Testis (tissue), 3 donors: ENCODE data around the gene ETFB. TPM values are rescaled to one million over a fixed set of nuclear protein-coding genes. Genes with fewer than 3 reads are reported as not detected.
A peak's percentile ranks its signal among the peaks of the same experiment; 100 is the strongest.

Experiments
- DNase-seq: peaks from one replicate; pipeline ENCODE4 v3.0.0-alpha.2; 2019
- H3K27ac ChIP-seq, 2 donors: fragments of 200-600 bp; sonication (generic); one replicate each; pipeline ENCODE4 v1.5.1; 2019
- H3K27me3 ChIP-seq: fragments of 200-600 bp; sonication (generic); one replicate; pipeline ENCODE4 v1.5.1; 2019
- H3K36me3 ChIP-seq: fragments of 200-600 bp; sonication (generic); one replicate; pipeline ENCODE4 v1.5.1; 2017; ENCODE audit warnings: low read depth; ENCODE audit errors: missing control alignments
- H3K4me1 ChIP-seq: fragments of 200-600 bp; sonication (generic); one replicate; pipeline ENCODE4 v1.5.1; 2019
- H3K4me3 ChIP-seq, 2 donors: fragments of 200-600 bp; sonication (generic); one replicate each; pipeline ENCODE4 v1.5.1; 2017 to 2019
- H3K9me3 ChIP-seq: fragments of 200-600 bp; sonication (generic); one replicate; pipeline ENCODE4 v1.5.1; 2017
- CTCF ChIP-seq, 3 experiments: fragments of 450-650 bp in 2 of 3; fragments of 200-600 bp in 1 of 3; sonication (generic) in 1 of 3; IDR thresholded peaks; one replicate each; pipeline ENCODE4 v1.5.1; 2016 to 2019; ENCODE audit warnings: antibody characterized with exemption in 3 of 3, mild to moderate bottlenecking in 2 of 3, moderate library complexity in 1 of 3
- POLR2A ChIP-seq: fragments of 450-650 bp; IDR thresholded peaks from one replicate; pipeline ENCODE4 v1.6.1; 2017; ENCODE audit warnings: antibody characterized with exemption, mild to moderate bottlenecking, moderate library complexity
- WGBS, 2 donors: methylation state at CpG; one replicate each; pipeline ENCODE4 v1.1.5; 2018; 5-methylcytosine and 5-hydroxymethylcytosine counted together
- intact Hi-C: fragments of 100-400 bp; cut with DNase I; formaldehyde crosslinking; loops from one replicate; pipeline ENCODE4 v1.15.1; 2023; ENCODE audit warnings: low total_unique reads
- polyA plus RNA-seq: library from polyadenylated mRNA; stranded (reverse); fragments of 350-450 nt; fragmentation: Illumina TruSeq; extraction: RNeasy Lipid Tissue Mini Kit (QIAGEN cat#74804); gene quantifications from one replicate; pipeline ENCODE4 v1.2.3, GENCODE V29; 2014; ENCODE audit warnings: low read depth, low replicate concordance; ENCODE audit not compliant: insufficient read depth
- total RNA-seq, 2 donors: library from RNA; depleted of rRNA; stranded (reverse); fragments of >200 nt; gene quantifications; one replicate each; pipeline ENCODE4 v1.2.3, GENCODE V29; 2016

The ETFB gene
- total and polyA plus RNA-seq, 3 donors from 2014 or later: 109 to 146 (median 110) TPM

GRCh38 chr19:51366389-51367254 is 434 bp upstream of the ETFB start:
- H3K36me3 ChIP-seq: no peaks in the 10 kb centered on the region
- H3K27ac ChIP-seq: peak overlapping the region; percentile 87 to 95
- peak overlapping the region; percentile 69 to 74 for H3K4me3 ChIP-seq
- intact Hi-C loops: no loop called here
- H3K9me3 ChIP-seq: no peaks in the 10 kb centered on the region
- 0% methylated on average over 42 to 53 of the region's 54 CpGs for WGBS, 2 donors
- TF ChIP-seq POLR2A (peak; percentile 88), CTCF (IDR thresholded peaks at IDR 0.05) (no peak)
- no peaks in the 10 kb centered on the region for H3K27me3 ChIP-seq
- DNase-seq: peak; percentile 99
- H3K4me1 ChIP-seq: peaks cover 14% of the 10 kb centered on the region

- H3K9me3 ChIP-seq: no peaks in the 10 kb centered on the region
- no peaks in the 10 kb centered on the region for H3K36me3 ChIP-seq
- peaks cover 14% of the 10 kb centered on the region for H3K4me1 ChIP-seq
- peak overlapping the region; percentile 69 to 74 for H3K4me3 ChIP-seq
- H3K27me3 ChIP-seq: no peaks in the 10 kb centered on the region
- H3K27ac ChIP-seq: peak overlapping the region; percentile 87 to 95
- intact Hi-C loops: no loop called here
- peak; percentile 34 for DNase-seq
- 13 to 20% methylated on average over 6 to 10 of the region's 10 CpGs for WGBS, 2 donors
- no peak for TF ChIP-seq POLR2A
- no peak for TF ChIP-seq CTCF (IDR thresholded peaks at IDR 0.05)
Measured at GRCh38 chr19:51365211-51365964, 800 bp downstream of the ETFB start.

- Histone ChIP-seq H3K4me1 (peaks cover 14% of the 10 kb centered on the region), H3K27me3 (no peaks in the 10 kb centered on the region), H3K9me3 (no peaks in the 10 kb centered on the region), H3K27ac (no peak overlapping the region), H3K36me3 (no peaks in the 10 kb centered on the region), H3K4me3 (no peak overlapping the region)
- no peak for DNase-seq
- 76 to 87% methylated on average over 14 to 15 of the region's 15 CpGs for WGBS, 2 donors
- no peak for TF ChIP-seq POLR2A
- no peak for TF ChIP-seq CTCF (IDR thresholded peaks at IDR 0.05)
- intact Hi-C loops: no loop called here
Measured at GRCh38 chr19:51364200-51365106, 1.7 kb downstream of the ETFB start.

- intact Hi-C loops: no loop called here
- Histone ChIP-seq H3K27ac (no peak overlapping the region), H3K27me3 (no peaks in the 10 kb centered on the region), H3K9me3 (no peaks in the 10 kb centered on the region), H3K4me3 (no peak overlapping the region), H3K4me1 (peaks cover 14% of the 10 kb centered on the region), H3K36me3 (no peaks in the 10 kb centered on the region)
- 89 to 94% methylated on average over 10 to 13 of the region's 13 CpGs for WGBS, 2 donors
- TF ChIP-seq POLR2A (no peak), CTCF (IDR thresholded peaks at IDR 0.05) (no peak)
- DNase-seq: no peak
Measured at GRCh38 chr19:51361239-51361638, 4.9 kb downstream of the ETFB start.
